Measurements from ENCODE around the gene OR7G1.

The OR7G1 gene, protein sequence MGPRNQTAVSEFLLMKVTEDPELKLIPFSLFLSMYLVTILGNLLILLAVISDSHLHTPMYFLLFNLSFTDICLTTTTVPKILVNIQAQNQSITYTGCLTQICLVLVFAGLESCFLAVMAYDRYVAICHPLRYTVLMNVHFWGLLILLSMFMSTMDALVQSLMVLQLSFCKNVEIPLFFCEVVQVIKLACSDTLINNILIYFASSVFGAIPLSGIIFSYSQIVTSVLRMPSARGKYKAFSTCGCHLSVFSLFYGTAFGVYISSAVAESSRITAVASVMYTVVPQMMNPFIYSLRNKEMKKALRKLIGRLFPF

DNA sequence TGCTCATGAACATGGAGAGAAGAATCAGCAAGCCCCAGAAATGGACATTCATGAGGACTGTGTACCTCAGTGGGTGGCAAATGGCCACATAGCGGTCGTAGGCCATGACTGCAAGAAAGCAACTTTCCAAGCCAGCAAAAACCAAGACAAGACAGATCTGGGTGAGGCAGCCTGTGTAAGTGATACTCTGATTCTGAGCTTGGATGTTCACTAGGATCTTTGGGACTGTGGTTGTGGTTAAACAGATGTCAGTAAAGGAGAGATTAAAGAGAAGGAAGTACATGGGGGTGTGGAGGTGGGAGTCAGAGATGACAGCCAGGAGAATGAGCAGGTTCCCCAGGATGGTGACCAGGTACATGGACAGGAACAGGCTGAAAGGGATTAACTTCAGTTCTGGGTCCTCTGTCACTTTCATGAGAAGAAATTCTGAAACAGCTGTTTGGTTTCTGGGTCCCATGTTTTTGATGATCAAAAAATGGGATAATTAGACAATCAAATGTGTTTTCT is at the start of gene OR7G1:
Gene OR7G1, minus strand, starts transcription at position 457 of the 507 bp plus-strand sequence. Its CDS starts 0 bp downstream, at position 457.
- DNase-seq (ENCODE audit: low spot score), result no peak

DNA sequence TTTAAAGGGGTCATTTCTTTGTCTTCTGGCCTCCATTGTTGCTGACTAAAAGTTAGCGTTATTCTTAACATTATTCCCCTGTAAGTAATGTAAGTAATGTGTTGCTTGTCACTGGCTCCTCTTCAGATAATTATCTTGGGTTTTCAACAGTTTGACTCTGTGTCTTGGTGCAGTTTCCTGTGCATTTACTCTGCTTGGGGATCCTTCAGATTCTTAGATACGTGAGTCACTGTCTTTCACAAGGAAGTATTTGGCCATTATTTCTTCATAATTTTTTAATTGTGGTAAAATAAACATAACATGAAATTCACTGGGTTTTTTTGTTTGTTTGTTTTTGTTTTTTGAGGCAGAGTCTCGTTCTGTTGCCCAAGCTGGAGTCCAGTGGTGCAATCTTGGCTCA is 49.7 kb upstream of the OR7G1 start:
- no peak for DNase-seq (ENCODE audit: low spot score)

DNA sequence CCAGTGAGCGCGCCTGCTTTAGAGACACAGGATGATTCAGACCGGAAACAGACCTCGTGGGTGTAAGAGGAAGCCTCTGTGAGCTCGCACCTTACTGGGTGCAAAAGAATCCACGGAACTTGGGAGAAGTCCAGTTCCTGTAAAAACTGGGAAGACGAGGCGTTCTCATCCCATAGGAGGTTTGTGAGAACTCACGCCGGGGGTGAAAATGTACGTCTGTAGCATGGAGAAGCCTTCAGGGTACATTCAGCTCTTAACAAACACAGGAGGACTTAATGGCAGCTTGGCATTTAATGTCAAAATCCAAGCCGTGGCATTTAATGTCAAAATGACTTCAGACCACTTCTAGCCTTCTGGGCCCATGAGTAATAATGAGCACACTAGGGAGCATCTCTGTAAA is 45.9 kb upstream of the OR7G1 start:
- DNase-seq (ENCODE audit: low spot score), result no peak

DNA sequence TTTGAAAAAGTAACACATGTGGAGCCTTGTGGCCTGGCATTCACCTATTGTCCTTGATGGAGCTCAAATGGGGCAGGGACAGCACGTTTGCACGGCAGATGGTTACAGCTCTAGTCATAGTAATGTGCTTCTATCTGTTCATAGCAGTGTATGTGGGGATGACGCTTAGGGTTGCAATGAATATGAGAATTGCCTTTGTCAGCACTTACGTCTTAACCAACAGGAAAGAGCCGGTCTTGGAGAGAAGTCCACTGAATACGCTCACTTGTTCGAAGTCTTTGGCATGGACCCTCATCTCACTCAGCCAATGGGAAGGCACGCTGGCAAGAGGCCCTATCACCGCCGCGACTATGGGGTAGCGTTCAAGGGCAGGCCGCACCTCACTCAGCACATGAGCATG is 44.3 kb upstream of the OR7G1 start:
- no peak for DNase-seq (ENCODE audit: low spot score)

DNA sequence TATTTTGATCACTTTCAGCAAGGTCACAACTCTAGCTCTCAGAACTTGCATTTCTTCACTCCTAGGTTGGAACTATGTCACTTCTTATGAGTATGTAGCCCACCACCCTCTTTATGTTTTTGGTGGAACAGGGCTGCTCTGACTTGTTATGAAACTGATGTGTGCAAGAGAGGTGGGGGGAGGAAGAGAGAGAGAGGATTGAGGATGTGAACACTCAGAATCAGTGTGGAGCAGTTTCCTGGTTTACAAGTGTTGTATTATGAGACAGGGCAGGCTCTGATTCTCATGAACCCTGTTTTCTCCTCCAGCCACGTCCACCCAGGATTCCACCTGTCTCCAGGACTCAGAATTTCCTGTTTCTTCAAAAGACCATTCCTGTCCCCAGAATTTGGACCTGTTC is 40.7 kb upstream of the OR7G1 start:
- DNase-seq (ENCODE audit: low spot score), result peak; percentile 11

DNA sequence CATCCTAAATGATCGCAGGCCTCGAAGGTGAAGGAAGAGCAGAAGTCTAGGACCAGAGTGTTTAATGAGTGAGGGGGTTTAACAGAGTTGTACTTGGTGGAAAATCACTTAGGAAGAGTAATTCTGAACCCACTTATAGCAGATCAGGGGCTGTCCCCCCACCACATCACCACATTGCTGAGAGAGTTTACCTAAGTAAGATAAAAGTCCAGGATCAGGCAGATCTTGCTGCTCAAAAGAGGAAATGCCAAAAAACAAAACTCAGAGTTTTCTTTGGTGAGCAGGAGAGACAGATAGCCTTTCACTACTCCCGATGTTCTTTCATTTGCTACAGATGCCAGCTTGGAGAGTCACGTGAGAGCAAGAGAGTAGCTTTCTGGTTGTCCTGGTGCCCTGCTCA is 40.0 kb upstream of the OR7G1 start:
- no peak for DNase-seq (ENCODE audit: low spot score)

DNA sequence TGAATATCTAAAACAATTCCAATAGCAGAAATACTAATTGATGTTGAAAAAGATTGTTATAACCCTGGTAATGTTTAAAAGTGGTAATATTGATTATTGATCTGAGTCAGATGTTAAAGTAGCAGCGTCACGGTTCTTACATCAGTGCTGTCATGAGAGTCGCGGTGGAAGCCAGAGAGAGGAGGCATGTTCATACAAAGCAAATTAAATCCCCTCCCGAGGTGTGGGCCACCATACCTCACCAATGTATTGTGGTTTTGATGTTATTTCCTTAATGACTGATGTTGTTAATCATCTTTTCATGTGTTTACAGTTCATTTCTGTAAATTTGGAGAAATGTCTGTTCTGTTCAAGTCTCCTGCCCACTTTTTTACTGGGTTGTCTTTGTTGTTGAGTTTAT is 35.8 kb upstream of the OR7G1 start:
- DNase-seq (ENCODE audit: low spot score), result no peak

DNA sequence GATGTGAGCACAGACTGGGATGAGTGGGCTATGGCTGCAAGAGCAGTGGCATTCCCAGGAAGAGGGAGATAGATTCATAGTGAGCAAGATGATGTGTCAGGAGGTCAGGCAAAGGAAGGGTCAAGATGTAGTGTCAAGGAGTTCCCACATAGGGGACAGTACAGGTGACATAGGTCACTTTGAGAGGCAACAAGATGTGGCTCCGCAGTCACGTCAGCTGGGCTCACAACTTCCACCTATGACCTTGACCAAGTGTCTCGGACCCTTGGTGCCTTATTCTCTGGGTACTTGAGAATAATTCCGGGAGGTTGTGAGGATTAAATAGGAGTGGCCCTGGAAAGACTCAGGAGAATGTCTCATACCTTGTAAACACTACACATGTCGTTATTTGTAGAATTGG is 35.1 kb upstream of the OR7G1 start:
- DNase-seq (ENCODE audit: low spot score), result no peak

DNA sequence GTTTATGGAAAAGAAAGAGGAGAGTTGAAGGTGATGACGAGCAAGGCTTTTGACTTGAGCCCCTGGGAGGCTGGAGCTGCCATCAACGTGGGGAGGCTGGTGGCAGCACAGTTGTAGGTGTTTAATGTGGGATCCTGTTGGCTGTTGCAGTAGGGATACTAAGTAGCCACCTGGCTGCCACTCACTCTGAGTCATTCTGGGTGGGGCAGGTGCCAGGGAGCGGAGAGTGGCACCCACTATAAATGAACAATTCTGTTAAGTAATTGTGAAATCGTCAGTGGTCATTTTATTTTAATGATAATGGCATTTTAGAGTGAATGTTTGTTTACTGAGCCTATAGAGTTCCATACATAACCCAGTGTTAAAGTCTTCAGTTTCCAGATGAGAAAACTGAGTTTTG is 34.4 kb upstream of the OR7G1 start:
- no peak for DNase-seq (ENCODE audit: low spot score)

DNA sequence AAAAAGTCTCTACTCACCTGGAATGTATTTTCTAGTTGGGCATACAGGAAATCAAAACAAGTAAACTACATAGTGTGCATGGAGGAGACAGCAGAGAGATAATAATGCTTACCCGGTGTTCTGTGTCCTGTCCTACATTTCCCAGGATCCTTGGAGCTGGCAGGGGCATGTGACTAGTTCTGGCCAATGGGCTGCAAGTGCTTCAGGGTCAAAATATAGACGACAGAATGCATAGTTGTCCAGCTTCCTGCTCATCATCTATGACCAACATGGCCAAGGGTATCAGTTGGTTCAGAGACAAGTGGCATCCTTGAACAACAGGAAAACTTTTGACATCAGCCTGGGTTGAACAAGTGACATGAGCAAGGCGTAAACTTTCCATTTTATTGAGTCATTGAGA is 33.1 kb upstream of the OR7G1 start:
- no peak for DNase-seq (ENCODE audit: low spot score)

DNA sequence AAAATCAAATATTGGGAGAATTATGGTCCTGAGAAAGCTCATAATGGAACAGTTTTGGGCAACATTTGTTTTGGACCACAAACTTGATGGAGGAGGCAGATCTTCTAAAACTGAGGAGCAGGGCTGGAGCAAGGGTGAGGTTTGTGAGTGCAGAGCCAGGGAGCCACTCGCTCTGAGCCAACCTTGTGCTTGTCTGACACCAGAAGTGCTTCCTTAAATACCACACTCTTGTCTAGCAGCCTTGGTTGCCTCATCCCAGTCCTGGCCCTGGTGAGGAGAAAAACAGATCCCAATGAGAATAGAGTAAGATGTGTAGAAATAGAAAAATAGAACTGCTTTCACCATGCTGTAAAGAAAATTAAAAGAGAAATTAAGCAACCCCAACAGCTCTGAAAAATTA is 31.3 kb upstream of the OR7G1 start:
- DNase-seq (ENCODE audit: low spot score), result no peak

DNA sequence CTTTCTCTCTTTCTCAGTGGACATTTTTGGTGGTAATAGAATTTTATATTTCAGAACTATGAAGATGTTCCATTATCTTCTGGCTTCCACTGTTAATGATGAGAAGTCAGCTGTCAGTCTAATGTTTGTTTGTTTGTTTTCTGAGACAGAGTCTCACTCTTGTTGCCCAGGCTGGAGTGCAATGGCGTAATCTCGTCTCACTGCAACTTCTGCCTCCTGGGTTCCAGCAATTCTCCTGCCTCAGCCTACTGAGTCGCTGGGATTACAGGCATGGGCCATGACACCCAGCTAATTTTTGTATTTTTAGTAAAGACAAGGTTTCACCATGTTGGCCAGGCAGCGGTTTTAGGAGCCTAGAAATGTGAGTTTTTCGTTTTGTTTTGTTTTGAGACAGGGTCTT is 29.4 kb upstream of the OR7G1 start:
- no peak for DNase-seq (ENCODE audit: low spot score)

DNA sequence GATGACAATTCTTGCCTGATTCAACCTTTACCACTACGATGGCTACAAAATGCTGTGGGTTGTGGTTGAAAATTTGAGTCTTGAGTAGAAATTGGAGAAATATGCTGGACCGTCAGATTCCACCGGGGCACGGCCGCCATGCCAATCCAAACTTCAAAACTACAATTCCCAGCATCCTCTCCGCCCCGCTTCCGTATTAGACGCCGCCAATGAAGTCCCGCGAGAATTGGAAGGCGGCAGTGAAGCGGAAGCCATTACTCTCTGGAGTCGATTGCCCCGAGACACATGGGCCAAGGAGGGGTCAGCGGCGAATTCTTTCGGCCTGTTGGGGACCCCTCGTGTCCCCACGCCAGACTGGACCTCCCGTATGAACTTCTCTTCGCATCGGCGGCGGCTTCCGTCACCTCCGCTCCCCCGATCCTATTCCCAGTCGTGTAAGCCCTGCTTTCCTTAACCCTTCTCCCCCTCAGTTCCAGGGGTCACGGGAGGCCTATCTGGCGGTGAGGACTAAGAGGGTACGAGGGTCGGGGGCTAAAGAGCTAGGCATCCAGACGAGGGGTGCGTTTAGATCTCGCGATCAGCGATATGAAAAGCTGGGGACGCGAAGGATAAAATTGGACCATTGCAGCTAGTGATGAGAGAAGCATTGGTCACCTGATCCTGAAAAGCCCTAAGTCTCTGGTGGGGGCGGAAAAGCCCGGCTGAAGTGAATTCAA is 24.8 kb upstream of the OR7G1 start, which contains the start of gene ZNF317:
Gene ZNF317, plus strand, starts transcription at position 239 of the 716 bp plus-strand sequence. CDS start 15,620 bp downstream, outside the sequence.
- DNase-seq (ENCODE audit: low spot score), result peak; percentile 95

DNA sequence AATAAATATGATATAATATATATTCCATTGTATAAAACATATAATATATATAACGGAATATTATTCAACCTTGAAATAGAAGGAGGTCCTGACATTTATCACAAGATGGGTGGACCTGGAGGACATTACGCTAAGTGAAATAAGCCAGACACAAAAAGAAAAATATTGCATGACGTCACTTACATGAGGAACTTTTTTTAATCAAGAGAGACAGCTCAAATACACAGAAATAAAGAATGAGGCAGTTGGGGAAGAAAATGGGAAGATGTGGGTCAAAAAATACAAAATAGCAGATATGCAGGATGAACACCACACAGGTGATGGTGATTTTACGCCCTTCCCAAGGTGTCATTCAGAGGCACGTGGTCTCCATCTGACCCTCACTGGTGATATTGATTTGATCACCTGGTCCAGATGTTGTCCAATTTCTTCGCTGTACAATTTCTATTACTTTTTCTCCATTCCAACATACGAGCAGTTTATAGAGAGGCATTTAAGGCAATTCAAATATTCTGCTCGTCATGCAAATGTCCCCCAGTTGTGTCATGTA is 24.1 kb upstream of the OR7G1 start:
- DNase-seq (ENCODE audit: low spot score), result no peak

DNA sequence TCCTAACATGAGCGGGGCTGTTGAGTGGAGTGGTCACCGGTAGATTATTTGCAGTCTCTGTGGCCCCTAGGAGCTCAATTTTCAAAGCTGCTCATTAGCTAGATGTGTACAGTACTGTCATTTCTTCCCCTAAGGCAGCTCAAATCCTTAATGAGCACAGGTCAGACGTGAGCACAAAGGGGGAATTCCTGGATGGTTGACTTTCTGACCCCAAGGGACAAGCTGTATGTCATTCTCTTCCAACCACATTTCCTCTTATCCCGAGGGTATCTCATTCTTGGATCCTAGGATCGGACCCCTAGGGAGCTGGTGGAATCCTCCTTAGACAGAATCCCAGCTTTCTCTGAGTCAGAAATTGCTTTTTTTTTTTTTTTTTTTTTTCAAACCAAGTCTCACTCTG is 16.9 kb upstream of the OR7G1 start:
- DNase-seq (ENCODE audit: low spot score), result no peak

DNA sequence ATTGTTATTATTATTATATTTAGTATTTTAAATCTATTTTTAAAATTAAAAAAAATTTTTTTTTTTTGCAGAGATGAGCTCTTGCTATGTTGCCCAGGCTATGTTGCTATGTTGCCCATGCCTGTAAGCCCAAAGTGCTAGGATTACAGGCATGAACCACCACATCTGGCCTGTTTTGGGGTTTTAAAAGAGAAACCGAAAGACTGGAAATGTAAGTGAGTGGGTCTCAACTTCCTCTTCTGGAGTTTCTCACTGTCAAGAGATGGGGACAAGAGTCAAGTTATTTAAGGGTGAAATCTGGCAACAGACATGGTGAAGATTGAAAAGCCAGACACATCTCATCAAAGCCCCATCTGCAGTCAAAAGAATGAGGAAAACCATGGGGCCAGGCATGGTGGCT is 15.4 kb upstream of the OR7G1 start:
- no peak for DNase-seq (ENCODE audit: low spot score)

DNA sequence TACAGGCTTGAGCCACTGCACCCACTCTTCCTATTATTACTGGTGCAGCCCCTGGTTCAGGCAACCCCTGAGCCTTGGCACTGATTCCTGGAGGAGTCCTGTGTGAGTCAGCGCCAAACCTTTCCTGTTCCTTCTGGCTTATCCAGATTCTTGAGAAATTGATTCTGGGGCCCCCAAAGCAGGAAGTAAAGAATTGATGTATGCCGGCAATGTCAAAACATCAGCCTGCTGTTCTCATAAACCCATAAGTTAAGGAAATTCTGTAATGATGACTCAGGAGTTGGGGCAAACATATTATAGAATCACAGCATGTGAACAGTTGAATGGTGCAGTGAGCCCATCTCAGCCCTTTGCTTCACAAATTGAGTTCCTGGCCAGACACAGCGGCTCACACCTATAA is 12.6 kb upstream of the OR7G1 start:
- DNase-seq (ENCODE audit: low spot score), result no peak

DNA sequence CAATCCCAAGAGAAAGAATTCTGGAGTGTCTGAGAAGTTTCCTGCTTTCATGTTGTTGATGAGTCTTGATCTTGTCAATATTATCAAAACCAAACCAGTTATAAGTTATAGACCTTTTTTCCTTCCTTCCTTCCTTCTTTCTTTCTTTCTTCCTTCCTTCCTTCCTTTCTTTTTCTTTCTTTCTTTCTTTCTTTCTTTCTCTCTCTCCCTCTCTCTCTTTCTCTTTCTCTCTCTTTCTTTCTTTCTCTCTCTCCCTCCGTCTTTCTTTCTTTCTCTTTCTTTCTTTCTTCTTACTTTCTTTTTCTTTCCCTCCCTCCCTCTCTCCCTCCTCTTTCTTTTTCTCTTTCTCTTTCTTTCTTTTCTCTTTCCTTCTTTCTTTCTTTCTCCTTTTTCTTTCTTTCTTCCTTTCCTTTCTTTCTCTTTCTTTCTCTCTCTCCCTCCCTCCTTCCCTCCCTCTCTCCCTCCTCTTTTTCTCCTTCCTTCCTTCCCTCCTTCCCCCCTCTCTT is 11.4 kb upstream of the OR7G1 start, which contains the start of gene OR7G3:
Gene OR7G3, minus strand, starts transcription at position 51 of the 506 bp plus-strand sequence. Its CDS starts 0 bp downstream, at position 51.
- DNase-seq (ENCODE audit: low spot score), result no peak

DNA sequence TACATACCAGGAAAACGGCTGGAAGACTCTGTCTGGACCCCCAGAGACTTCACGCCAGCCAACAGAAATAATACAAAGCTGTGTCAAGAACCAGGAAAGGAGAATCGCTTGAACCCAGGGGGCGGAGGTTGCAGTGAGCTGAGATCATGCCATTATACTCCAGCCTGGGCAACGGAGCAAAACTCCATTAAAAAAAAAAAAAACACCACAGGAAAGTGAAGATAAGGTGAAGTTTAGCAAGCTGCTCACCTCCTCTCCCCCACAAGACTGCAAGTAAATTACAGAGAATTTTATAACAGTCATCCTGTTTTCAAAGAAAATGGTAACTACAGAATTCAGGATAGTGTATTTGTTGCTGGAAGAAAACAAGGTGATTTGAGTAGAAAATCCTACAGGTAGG is 984 bp upstream of the OR7G1 start:
- no peak for DNase-seq (ENCODE audit: low spot score)

DNA sequence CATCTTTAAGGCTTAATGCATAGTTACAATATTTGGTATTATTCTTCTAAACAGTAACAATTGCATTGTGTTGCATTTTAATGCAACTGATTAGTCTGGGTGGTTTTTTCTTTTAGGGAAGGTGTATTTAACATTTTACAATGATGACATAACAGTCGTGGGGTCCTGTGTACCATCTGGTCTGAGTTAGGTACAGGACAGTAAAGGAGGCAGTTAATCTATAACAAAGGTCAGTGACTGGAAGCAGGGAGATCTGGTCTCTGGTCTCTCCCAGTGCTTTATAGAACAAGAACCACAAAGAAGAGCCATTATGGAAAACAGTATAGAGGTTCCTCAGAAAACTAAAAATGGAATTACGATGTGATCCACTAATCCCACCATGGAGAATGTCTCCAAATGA is 5.6 kb downstream of the OR7G1 start:
- no peak for DNase-seq (ENCODE audit: low spot score)

DNA sequence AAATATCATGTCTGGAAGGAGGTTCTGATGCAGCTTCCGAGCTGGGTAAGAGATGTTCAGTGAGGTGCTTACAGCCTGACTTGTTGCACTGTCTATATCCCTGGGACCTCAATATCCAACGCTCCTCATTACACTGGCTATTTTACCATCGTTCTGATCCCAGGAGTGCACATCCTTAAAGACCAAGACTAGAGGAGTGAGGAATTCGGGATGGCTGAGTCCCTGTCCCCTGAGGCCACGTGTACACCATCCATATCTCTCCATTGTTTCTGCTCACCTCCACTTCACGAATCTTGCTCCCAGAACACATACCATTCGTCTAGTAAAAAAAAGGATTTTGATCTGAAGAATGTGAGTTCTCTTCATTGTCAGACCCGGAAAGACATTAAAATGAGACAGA is 8.2 kb downstream of the OR7G1 start, which contains the start of gene OR7G2:
Gene OR7G2, minus strand, starts transcription at position 101 of the 400 bp plus-strand sequence. CDS start 4,232 bp downstream, outside the sequence.
- no peak for DNase-seq (ENCODE audit: low spot score)

DNA sequence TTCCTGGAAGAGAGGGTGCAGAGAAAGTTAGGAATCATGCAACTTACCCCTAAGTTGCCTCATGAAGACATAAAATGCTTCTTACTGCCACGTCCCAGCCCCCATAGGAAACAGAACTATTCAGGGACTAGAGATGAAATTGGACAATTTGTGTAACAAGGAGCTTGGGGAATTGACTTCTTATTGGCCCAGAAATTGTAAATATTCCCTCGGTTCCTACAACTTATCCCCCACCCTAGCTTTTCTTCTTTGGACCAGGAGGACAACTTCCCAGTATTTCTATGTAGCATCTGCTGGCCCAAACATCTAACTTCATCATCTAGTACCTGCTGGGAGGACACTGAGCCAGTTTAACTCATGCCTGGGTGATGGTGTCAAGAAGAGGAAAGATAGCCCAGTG is 28.8 kb downstream of the OR7G1 start, which contains the start of gene OR1M1:
Gene OR1M1, plus strand, starts transcription at position 301 of the 400 bp plus-strand sequence. CDS start 6,184 bp downstream, outside the sequence.
- DNase-seq (ENCODE audit: low spot score), result no peak

Data from Ammon's horn (tissue), 1 donor.